HG03571 (cell line): ENCODE results near the gene SMYD4.

Experiments
- ATAC-seq: cut with Tn5 transposase; IDR thresholded peaks from one replicate; pipeline ENCODE4 v1.9.1; 2021; ENCODE audit not compliant: unreplicated experiment

The SMYD4 gene

GRCh38 chr17:1733759-1734158 is 95.9 kb downstream of the SMYD4 start:
- ATAC-seq: no peak

- ATAC-seq: no peak
Observed at GRCh38 chr17:1732833-1733321, 96.8 kb downstream of the SMYD4 start.

- no peak for ATAC-seq
Observed at GRCh38 chr17:1732241-1732832, 97.4 kb downstream of the SMYD4 start.

- ATAC-seq: no peak
Observed at GRCh38 chr17:1731194-1731506, 98.6 kb downstream of the SMYD4 start.

GRCh38 chr17:1730326-1731193 is 99.1 kb downstream of the SMYD4 start:
- no peak for ATAC-seq

- no peak for ATAC-seq
Observed at GRCh38 chr17:1729966-1730325, 99.8 kb downstream of the SMYD4 start.
